ENCODE data around the gene CC2D2A. TPM values are rescaled to one million over a fixed set of nuclear protein-coding genes. Genes with fewer than 3 reads are reported as not detected.

CC2D2A gene
- total and polyA plus RNA-seq, 8 donors, result 1.9 to 7.7 (median 3.9) TPM

GRCh38 chr4:15451181-15451865 is 18.4 kb upstream of the CC2D2A start:
- 43 to 67% methylated on average over 1 of the region's 1 CpG for WGBS, 2 donors

GRCh38 chr4:15451866-15452765 is 17.6 kb upstream of the CC2D2A start:
- DNase-seq, result no peak
- no peak for TF ChIP-seq CTCF (IDR thresholded peaks at IDR 0.05)
- Histone ChIP-seq H3K4me1 (no peaks in the 10 kb centered on the region), H3K27ac (no peak overlapping the region), H3K36me3 (no peaks in the 10 kb centered on the region), H3K9me3 (no peaks in the 10 kb centered on the region), H3K4me3 (no peak overlapping the region), H3K27me3 (no peaks in the 10 kb centered on the region)
- FAIRE-seq, result no peak
- intact Hi-C loops (cut with DNase I), result loop anchor here in 2 of 3 donors (10.0 kb wide), 1 partner anchor 217 kb away; no protein-coding TSS in a partner anchor
- ATAC-seq, result peak in 3 of 4 donors; percentile 53 to 61 (median 54)
- WGBS, 2 donors, result 56 to 70% methylated on average over 4 of the region's 4 CpGs

More at GRCh38 chr4:15451181-15451865, 18.4 kb upstream of the CC2D2A start:
- Histone ChIP-seq H3K4me3 (no peak overlapping the region), H3K27ac (no peak overlapping the region), H3K36me3 (no peaks in the 10 kb centered on the region), H3K9me3 (no peaks in the 10 kb centered on the region), H3K27me3 (no peaks in the 10 kb centered on the region), H3K4me1 (no peaks in the 10 kb centered on the region)
- ATAC-seq (peak in 2 of 4 donors; percentile 70), DNase-seq (no peak), FAIRE-seq (no peak)
- intact Hi-C loops (cut with DNase I), result loop anchor here in 2 of 3 donors (10.0 kb wide), 1 partner anchor 217 kb away; no protein-coding TSS in a partner anchor
- TF ChIP-seq CTCF (IDR thresholded peaks at IDR 0.05), result no peak

- peaks cover 0 to 4% (median 0%) of the 10 kb centered on the region in 3 donors for H3K4me1 ChIP-seq
- FAIRE-seq, result no peak
- no peaks in the 10 kb centered on the region for H3K27me3 ChIP-seq
- no peak overlapping the region for H3K27ac ChIP-seq
- no peaks in the 10 kb centered on the region for H3K36me3 ChIP-seq
- WGBS, 2 donors, result 74 to 83% methylated on average over 3 of the region's 3 CpGs
- no peak for DNase-seq
- no peaks in the 10 kb centered on the region for H3K9me3 ChIP-seq
- no peak for TF ChIP-seq CTCF (IDR thresholded peaks at IDR 0.05)
- no peak overlapping the region for H3K4me3 ChIP-seq
- intact Hi-C loops (cut with DNase I), result loop anchor here in 2 of 3 donors (10.0 kb wide), 1 partner anchor 220 kb away; no protein-coding TSS in a partner anchor
- ATAC-seq, result peak in 2 of 4 donors; percentile 34 to 48
These were observed 14.4 kb upstream of the CC2D2A start for GRCh38 chr4:15455290-15455689.

GRCh38 chr4:15457406-15458201 is 12.1 kb upstream of the CC2D2A start:
- Histone ChIP-seq H3K36me3 (no peaks in the 10 kb centered on the region), H3K27ac (no peak overlapping the region), H3K4me1 (peaks cover 0 to 4% (median 0%) of the 10 kb centered on the region in 3 donors), H3K9me3 (no peaks in the 10 kb centered on the region), H3K4me3 (no peak overlapping the region), H3K27me3 (no peaks in the 10 kb centered on the region)
- 23 to 24% methylated on average over 7 of the region's 7 CpGs for WGBS, 2 donors
- intact Hi-C loops (cut with DNase I), result loop anchor here in 2 of 3 donors (10.0 kb wide), 1 partner anchor 223 kb away; no protein-coding TSS in a partner anchor
- ATAC-seq (peak in 3 of 4 donors; percentile 88 to 93 (median 91)), DNase-seq (no peak), FAIRE-seq (peak; percentile 89)
- peak; percentile 45 to 67 (median 61) for TF ChIP-seq CTCF (IDR thresholded peaks at IDR 0.05)

Data from pancreas (tissue), 10 donors.